Neural cell (in vitro differentiated cells): ENCODE data around the gene LY6G6F. TPM values are rescaled to one million over a fixed set of nuclear protein-coding genes. Genes with fewer than 3 reads are reported as not detected.

Experiments
- H2AFZ ChIP-seq: fragments of 200-600, 300-800 bp; sonication (generic), shearing (Covaris generic); 2 replicates; pipeline ENCODE4 v1.6.0; 2014; ENCODE audit warnings: low read depth, mild to moderate bottlenecking, antibody characterized with exemption, low read length, moderate library complexity
- H3F3A ChIP-seq: fragments of 200-600 bp; shearing (Covaris generic); 2 replicates; pipeline ENCODE4 v1.6.1; 2016; ENCODE audit warnings: mild to moderate bottlenecking, moderate library complexity, mixed read lengths, antibody characterized with exemption, low read length; ENCODE audit not compliant: insufficient read depth, poor library complexity, severe bottlenecking
- H3K27ac ChIP-seq: fragments of 200-600, 300-800 bp; sonication (generic), shearing (Covaris generic); 2 replicates; pipeline ENCODE4 v1.5.1; 2014; ENCODE audit warnings: mild to moderate bottlenecking, low read length, moderate library complexity
- H3K27me3 ChIP-seq: fragments of 300-800, 200-600 bp; sonication (generic), shearing (Covaris generic); 2 replicates; pipeline ENCODE4 v1.6.0; 2014; ENCODE audit warnings: mild to moderate bottlenecking, low read depth, low read length, moderate library complexity; ENCODE audit not compliant: insufficient read depth
- H3K36me3 ChIP-seq: fragments of 300-800, 200-600 bp; sonication (generic), shearing (Covaris generic); 2 replicates; pipeline ENCODE4 v1.5.1; 2014; ENCODE audit warnings: mild to moderate bottlenecking, antibody characterized with exemption, low read length, moderate library complexity; ENCODE audit not compliant: insufficient read depth
- H3K4me2 ChIP-seq: fragments of 300-800, 200-600 bp; sonication (generic), shearing (Covaris generic); 2 replicates; pipeline ENCODE4 v1.6.0; 2014; ENCODE audit warnings: mild to moderate bottlenecking, low read length
- H3K4me3 ChIP-seq: fragments of 300-800, 200-600 bp; sonication (generic), shearing (Covaris generic); 2 replicates; pipeline ENCODE4 v1.5.1; 2014; ENCODE audit warnings: mild to moderate bottlenecking, low read length, moderate library complexity
- H3K79me2 ChIP-seq: fragments of 200-600 bp; shearing (Covaris generic); replicated peaks from 2 replicates; pipeline ENCODE4 v1.6.0; 2014; ENCODE audit warnings: mild to moderate bottlenecking, low read length, moderate library complexity; ENCODE audit not compliant: insufficient read depth
- H3K9ac ChIP-seq: fragments of 300-800, 200-600 bp; sonication (generic), shearing (Covaris generic); 2 replicates; pipeline ENCODE4 v1.6.1; 2016; ENCODE audit warnings: mild to moderate bottlenecking, low read length, mixed read lengths
- H3K9me2 ChIP-seq: fragments of 200-600 bp; shearing (Covaris generic); 2 replicates; pipeline ENCODE4 v1.6.1; 2016; ENCODE audit warnings: mild to moderate bottlenecking, low read length, mixed read lengths; ENCODE audit not compliant: insufficient read depth
- H3K9me3 ChIP-seq: fragments of 200-600, 300-800 bp; sonication (generic), shearing (Covaris generic); 2 replicates; pipeline ENCODE4 v1.6.1; 2016; ENCODE audit warnings: mild to moderate bottlenecking, mixed run types, low read length, moderate library complexity, mixed read lengths
- H4K20me1 ChIP-seq: fragments of 200-600 bp; shearing (Covaris generic); 2 replicates; pipeline ENCODE4 v1.6.1; 2016; ENCODE audit warnings: mild to moderate bottlenecking, mixed run types; ENCODE audit not compliant: insufficient read depth
- EP300 ChIP-seq: fragments of 450-650 bp; conservative IDR thresholded peaks from 2 replicates; pipeline ENCODE4 v1.6.1; 2014; ENCODE audit warnings: antibody characterized with exemption, mild to moderate bottlenecking, moderate library complexity; ENCODE audit not compliant: poor library complexity, severe bottlenecking
- EZH2 ChIP-seq: fragments of 200-600, 300-800 bp; shearing (Covaris generic), sonication (generic); IDR thresholded peaks from 2 replicates; pipeline ENCODE4 v1.6.1; 2014; ENCODE audit warnings: antibody characterized with exemption, low read length, borderline replicate concordance, mild to moderate bottlenecking; ENCODE audit not compliant: insufficient read depth, poor library complexity, severe bottlenecking
- MXI1 ChIP-seq: fragments of 450-650 bp; conservative IDR thresholded peaks from 2 replicates; pipeline ENCODE4 v1.6.1; 2014; ENCODE audit warnings: antibody characterized with exemption, mild to moderate bottlenecking; ENCODE audit not compliant: poor library complexity, severe bottlenecking
- POLR2AphosphoS5 ChIP-seq: IDR thresholded peaks from 2 replicates; pipeline ENCODE4 v1.6.1; 2012
- RAD21 ChIP-seq: fragments of 450-650 bp; conservative IDR thresholded peaks from 2 replicates; pipeline ENCODE4 v1.6.1; 2014; ENCODE audit warnings: antibody characterized with exemption, mild to moderate bottlenecking, moderate library complexity
- SMC3 ChIP-seq: fragments of 450-650 bp; conservative IDR thresholded peaks from 2 replicates; pipeline ENCODE4 v1.6.1; 2014; ENCODE audit warnings: antibody characterized with exemption, mild to moderate bottlenecking, moderate library complexity; ENCODE audit not compliant: poor library complexity
- TAF1 ChIP-seq: IDR thresholded peaks from 2 replicates; pipeline ENCODE4 v1.6.1; 2012; ENCODE audit warnings: low read depth
- polyA plus RNA-seq: library from polyadenylated mRNA; depleted of rRNA; stranded (reverse); fragments of >200 nt; gene quantifications from 2 replicates; pipeline ENCODE4 v1.2.3, GENCODE V29; 2014
- TF ChIP-seq, protein P1 (sequence below): fragments of 450-650 bp; IDR thresholded peaks from 2 replicates; pipeline ENCODE4 v1.5.1; 2014; ENCODE audit warnings: antibody characterized with exemption, mild to moderate bottlenecking, moderate library complexity; ENCODE audit not compliant: poor library complexity, severe bottlenecking
- TF ChIP-seq, protein P2 (sequence below): IDR thresholded peaks from 2 replicates; pipeline ENCODE4 v1.6.1; 2012; ENCODE audit warnings: borderline replicate concordance

Gene LY6G6F
- polyA plus RNA-seq, 1 donor from 2014 or later, result not detected

GRCh38 chr6:31719001-31719400 lies 12.3 kb downstream of the LY6G6F start:
- H3K9me2 ChIP-seq, result no peaks in the 10 kb centered on the region

DNA sequence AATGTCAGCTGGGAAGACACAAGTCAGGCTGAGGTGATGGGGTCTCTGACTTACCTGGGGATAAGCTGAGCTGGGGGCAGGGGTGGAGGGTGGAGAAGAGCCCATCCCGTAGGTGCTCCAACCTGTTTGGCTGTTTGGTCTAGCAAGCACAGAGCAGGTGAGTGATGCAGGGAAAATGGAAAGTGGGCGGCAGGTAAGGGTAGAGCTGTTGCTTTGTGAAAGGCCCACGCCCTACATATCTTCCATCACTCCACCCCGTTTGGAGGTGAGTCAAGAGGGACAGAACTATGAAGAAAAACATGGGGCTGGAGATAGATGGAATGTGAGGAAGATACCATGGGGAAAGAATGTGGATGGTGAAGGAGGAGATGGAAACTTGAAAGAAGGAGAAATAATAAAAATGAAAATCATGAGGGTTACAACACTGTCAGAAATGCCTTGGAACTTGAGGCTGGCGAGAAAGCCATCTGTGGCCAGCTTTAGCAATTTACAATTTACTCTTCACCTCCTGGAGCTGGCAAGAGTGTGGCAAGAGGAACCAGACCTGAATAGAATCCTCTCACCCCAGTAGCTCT lies 13.6 kb downstream of the LY6G6F start:
- Histone ChIP-seq H3K4me2 (no peak overlapping the region), H3K9ac (no peak overlapping the region), H3K36me3 (no peaks in the 10 kb centered on the region), H3K27ac (no peak overlapping the region), H3K79me2 (no peaks in the 10 kb centered on the region), H3K4me3 (no peak overlapping the region), H2AFZ (no peak overlapping the region), H3K9me2 (no peaks in the 10 kb centered on the region), H3K27me3 (no peaks in the 10 kb centered on the region), H3F3A (no peaks in the 10 kb centered on the region), H3K9me3 (no peaks in the 10 kb centered on the region), H4K20me1 (no peaks in the 10 kb centered on the region)
- TF ChIP-seq, protein P1, sequence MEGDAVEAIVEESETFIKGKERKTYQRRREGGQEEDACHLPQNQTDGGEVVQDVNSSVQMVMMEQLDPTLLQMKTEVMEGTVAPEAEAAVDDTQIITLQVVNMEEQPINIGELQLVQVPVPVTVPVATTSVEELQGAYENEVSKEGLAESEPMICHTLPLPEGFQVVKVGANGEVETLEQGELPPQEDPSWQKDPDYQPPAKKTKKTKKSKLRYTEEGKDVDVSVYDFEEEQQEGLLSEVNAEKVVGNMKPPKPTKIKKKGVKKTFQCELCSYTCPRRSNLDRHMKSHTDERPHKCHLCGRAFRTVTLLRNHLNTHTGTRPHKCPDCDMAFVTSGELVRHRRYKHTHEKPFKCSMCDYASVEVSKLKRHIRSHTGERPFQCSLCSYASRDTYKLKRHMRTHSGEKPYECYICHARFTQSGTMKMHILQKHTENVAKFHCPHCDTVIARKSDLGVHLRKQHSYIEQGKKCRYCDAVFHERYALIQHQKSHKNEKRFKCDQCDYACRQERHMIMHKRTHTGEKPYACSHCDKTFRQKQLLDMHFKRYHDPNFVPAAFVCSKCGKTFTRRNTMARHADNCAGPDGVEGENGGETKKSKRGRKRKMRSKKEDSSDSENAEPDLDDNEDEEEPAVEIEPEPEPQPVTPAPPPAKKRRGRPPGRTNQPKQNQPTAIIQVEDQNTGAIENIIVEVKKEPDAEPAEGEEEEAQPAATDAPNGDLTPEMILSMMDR, result no peak
- no peak for TF ChIP-seq RAD21
- no peak for TF ChIP-seq SMC3
- TF ChIP-seq POLR2AphosphoS5, result no peak

More at GRCh38 chr6:31719001-31719400, 12.3 kb downstream of the LY6G6F start:
- Histone ChIP-seq H3K9ac (no peak overlapping the region), H3K4me3 (no peak overlapping the region), H3F3A (no peaks in the 10 kb centered on the region), H2AFZ (no peak overlapping the region), H3K36me3 (no peaks in the 10 kb centered on the region), H3K27me3 (no peaks in the 10 kb centered on the region), H3K4me2 (no peak overlapping the region), H3K79me2 (no peaks in the 10 kb centered on the region), H4K20me1 (no peaks in the 10 kb centered on the region), H3K27ac (no peak overlapping the region), H3K9me3 (no peaks in the 10 kb centered on the region)
- TF ChIP-seq SMC3 (no peak), MXI1 (no peak), POLR2AphosphoS5 (no peak), EP300 (no peak), EZH2 (no peak), TAF1 (no peak), RAD21 (no peak)
- TF ChIP-seq, protein P1, result no peak
- TF ChIP-seq, protein P2, sequence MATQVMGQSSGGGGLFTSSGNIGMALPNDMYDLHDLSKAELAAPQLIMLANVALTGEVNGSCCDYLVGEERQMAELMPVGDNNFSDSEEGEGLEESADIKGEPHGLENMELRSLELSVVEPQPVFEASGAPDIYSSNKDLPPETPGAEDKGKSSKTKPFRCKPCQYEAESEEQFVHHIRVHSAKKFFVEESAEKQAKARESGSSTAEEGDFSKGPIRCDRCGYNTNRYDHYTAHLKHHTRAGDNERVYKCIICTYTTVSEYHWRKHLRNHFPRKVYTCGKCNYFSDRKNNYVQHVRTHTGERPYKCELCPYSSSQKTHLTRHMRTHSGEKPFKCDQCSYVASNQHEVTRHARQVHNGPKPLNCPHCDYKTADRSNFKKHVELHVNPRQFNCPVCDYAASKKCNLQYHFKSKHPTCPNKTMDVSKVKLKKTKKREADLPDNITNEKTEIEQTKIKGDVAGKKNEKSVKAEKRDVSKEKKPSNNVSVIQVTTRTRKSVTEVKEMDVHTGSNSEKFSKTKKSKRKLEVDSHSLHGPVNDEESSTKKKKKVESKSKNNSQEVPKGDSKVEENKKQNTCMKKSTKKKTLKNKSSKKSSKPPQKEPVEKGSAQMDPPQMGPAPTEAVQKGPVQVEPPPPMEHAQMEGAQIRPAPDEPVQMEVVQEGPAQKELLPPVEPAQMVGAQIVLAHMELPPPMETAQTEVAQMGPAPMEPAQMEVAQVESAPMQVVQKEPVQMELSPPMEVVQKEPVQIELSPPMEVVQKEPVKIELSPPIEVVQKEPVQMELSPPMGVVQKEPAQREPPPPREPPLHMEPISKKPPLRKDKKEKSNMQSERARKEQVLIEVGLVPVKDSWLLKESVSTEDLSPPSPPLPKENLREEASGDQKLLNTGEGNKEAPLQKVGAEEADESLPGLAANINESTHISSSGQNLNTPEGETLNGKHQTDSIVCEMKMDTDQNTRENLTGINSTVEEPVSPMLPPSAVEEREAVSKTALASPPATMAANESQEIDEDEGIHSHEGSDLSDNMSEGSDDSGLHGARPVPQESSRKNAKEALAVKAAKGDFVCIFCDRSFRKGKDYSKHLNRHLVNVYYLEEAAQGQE, result no peak
